Panc1 (cell line): ENCODE measurements around the gene DPM3. TPM values are rescaled to one million over a fixed set of nuclear protein-coding genes. Genes with fewer than 3 reads are reported as not detected.

ENCODE experiments used
- ATAC-seq: fragments of 200-7000 bp; cut with Tn5 transposase; 2 replicates; pipeline ENCODE4 v1.9.1; 2020; ENCODE audit warnings: mild to moderate bottlenecking, moderate library complexity
- BruUV-seq: library from RNA; stranded (reverse); fragments of 400-500 nt; replicated peaks from 2 replicates; lab custom pipeline; 2021; lab: Mats Ljungman, UMichigan
- CTCF ChIA-PET: fragments of 300-600 bp; sonication (Branson Sonifier 250); formaldehyde crosslinking; loops from one replicate; lab custom pipeline; 2022; ENCODE audit warnings: antibody characterized with exemption; lab: Charles Lee
- POLR2A ChIA-PET: fragments of 300-600 bp; sonication (Branson Sonifier 250); formaldehyde crosslinking; loops from one replicate; lab custom pipeline; 2022; ENCODE audit warnings: antibody characterized with exemption; lab: Charles Lee
- DNase-seq: peaks from one replicate; pipeline ENCODE4 v3.0.0-alpha.2; 2010; ENCODE audit warnings: low read depth, low spot score
- H3K27ac ChIP-seq: 2 replicates; pipeline ENCODE4 v1.5.1; 2011; ENCODE audit warnings: mild to moderate bottlenecking, low read length, inconsistent platforms
- H3K27me3 ChIP-seq: fragments of 200-500 bp; sonication (Bioruptor generic); 2 replicates; pipeline ENCODE4 v1.6.0; 2014; ENCODE audit warnings: low read length, inconsistent platforms; ENCODE audit not compliant: control insufficient read depth, insufficient read depth
- H3K36me3 ChIP-seq: fragments of 200-500 bp; sonication (Bioruptor generic); 2 replicates; pipeline ENCODE4 v1.5.1; 2014; ENCODE audit warnings: inconsistent platforms, mild to moderate bottlenecking, low read length, moderate library complexity; ENCODE audit not compliant: control insufficient read depth, insufficient read depth
- H3K4me1 ChIP-seq: 2 replicates; pipeline ENCODE4 v1.5.1; 2011; ENCODE audit warnings: inconsistent platforms, mild to moderate bottlenecking, low read length, moderate library complexity; ENCODE audit not compliant: control insufficient read depth, insufficient read depth
- H3K4me3 ChIP-seq, 2 experiments: 2 replicates each; pipeline ENCODE4 v1.5.1; 2011 to 2012; ENCODE audit warnings: low read depth in 2 of 2, low read length in 2 of 2, mild to moderate bottlenecking in 2 of 2, inconsistent platforms in 1 of 2, moderate library complexity in 1 of 2
- H3K9me3 ChIP-seq: fragments of 200-500 bp; sonication (Bioruptor generic); 2 replicates; pipeline ENCODE4 v1.5.1; 2014; ENCODE audit warnings: low read depth, mild to moderate bottlenecking, inconsistent platforms, low read length, moderate library complexity; ENCODE audit not compliant: control insufficient read depth, insufficient read depth
- CTCF ChIP-seq: fragments of 450-650 bp; IDR thresholded peaks from 2 replicates; pipeline ENCODE4 v1.5.1; 2017; ENCODE audit warnings: mild to moderate bottlenecking
- POLR2AphosphoS5 ChIP-seq: IDR thresholded peaks from 2 replicates; pipeline ENCODE4 v1.6.1; 2012; ENCODE audit warnings: mild to moderate bottlenecking, low read depth, low read length, moderate library complexity
- REST ChIP-seq, 2 experiments: IDR thresholded peaks; 2 replicates each; pipeline ENCODE4 v1.6.1; 2011 to 2012; ENCODE audit warnings: low read depth in 2 of 2, control low read depth in 1 of 2, low read length in 1 of 2, mild to moderate bottlenecking in 1 of 2, moderate library complexity in 1 of 2; ENCODE audit not compliant: insufficient read depth in 1 of 2
- SIN3A ChIP-seq: IDR thresholded peaks from 2 replicates; pipeline ENCODE4 v1.6.1; 2012; ENCODE audit warnings: low read depth, mild to moderate bottlenecking, low read length, moderate library complexity, borderline replicate concordance; ENCODE audit not compliant: insufficient read depth
- TCF7L2 ChIP-seq: IDR thresholded peaks from 2 replicates; pipeline ENCODE4 v1.6.1; 2011; ENCODE audit warnings: mild to moderate bottlenecking, low read depth, low read length, inconsistent platforms
- in situ Hi-C: cut with HindIII; loops from 2 replicates; pipeline ENCODE4 v1.10.0; 2016; ENCODE audit warnings: low sequenced_read_pairs, low pct_unique_long_range_greater_than_20kb
- intact Hi-C: fragments of 100-400 bp; cut with micrococcal nuclease; formaldehyde crosslinking; loops from one replicate; pipeline ENCODE4 v1.10.0; 2022; ENCODE audit not compliant: unreplicated experiment
- total RNA-seq: library from RNA; stranded (reverse); gene quantifications from one replicate; pipeline ENCODE4 v1.2.1, GENCODE V29; 2021; ENCODE audit not compliant: unreplicated experiment

The DPM3 gene
- total RNA-seq, 1 experiment from 2014 or later: 66.0 TPM

GRCh38 chr1:155177192-155177917 is 37.0 kb upstream of the DPM3 start:
- ChIA-PET CTCF (interaction anchor here (0.5 to 1.1 kb wide), 5 partner anchors 9 to 92 kb away, joined by 3 to 5 read pairs (median 5); no protein-coding TSS in a partner anchor), POLR2A (interaction anchor here (0.6 kb wide), 1 partner anchor 54 kb away, joined by 6 read pairs; no protein-coding TSS in a partner anchor)
- no peak for ATAC-seq
- H3K9me3 ChIP-seq: no peaks in the 10 kb centered on the region
- in situ Hi-C loops (no loop called here), intact Hi-C loops (no loop called here)
- DNase-seq: no peak
- TF ChIP-seq POLR2AphosphoS5 (no peak), REST (IDR thresholded peaks at IDR 0.05; ENCODE audit: insufficient read depth in 1 of 2, low read depth in 2 of 2, low read length in 1 of 2) (no peak), TCF7L2 (no peak), CTCF (no peak), SIN3A (no peak)
- peaks cover 16% of the 10 kb centered on the region for H3K4me1 ChIP-seq
- H3K36me3 ChIP-seq: no peaks in the 10 kb centered on the region; the same call in 1 of the 2 replicates
- no peak overlapping the region for H3K27ac ChIP-seq
- no peaks in the 10 kb centered on the region for H3K27me3 ChIP-seq
- no TSS peak for BruUV-seq
- no peak overlapping the region for H3K4me3 ChIP-seq

GRCh38 chr1:155176544-155177071 is 36.3 kb upstream of the DPM3 start:
- H3K36me3 ChIP-seq: no peaks in the 10 kb centered on the region; the same call in 1 of the 2 replicates
- no peaks in the 10 kb centered on the region for H3K9me3 ChIP-seq
- no peak overlapping the region for H3K27ac ChIP-seq
- ChIA-PET POLR2A (interaction anchor here (0.6 kb wide), 1 partner anchor 54 kb away, joined by 6 read pairs; no protein-coding TSS in a partner anchor), CTCF (interaction anchor here (1.1 to 1.9 kb wide), 2 partner anchors 17 kb away, joined by 4 to 14 read pairs; no protein-coding TSS in a partner anchor)
- H3K27me3 ChIP-seq: no peaks in the 10 kb centered on the region
- H3K4me1 ChIP-seq: peaks cover 23% of the 10 kb centered on the region
- H3K4me3 ChIP-seq: no peak overlapping the region
- DNase-seq: peak; percentile 78
- peak; percentile 68 for ATAC-seq
- intact Hi-C loops (no loop called here), in situ Hi-C loops (no loop called here)
- peak; percentile 93 for TF ChIP-seq CTCF
- no peak for TF ChIP-seq POLR2AphosphoS5
- TF ChIP-seq TCF7L2: peak; percentile 49; the same call in 1 of the 2 replicates
- no TSS peak for BruUV-seq
